ENCODE data around the gene ITFG1.
"Not testable (repeated sequence)": the region's sequence is repeated elsewhere in the genome, so short reads cannot be mapped to it uniquely, and the experiment has no call there.

ITFG1 gene

DNA sequence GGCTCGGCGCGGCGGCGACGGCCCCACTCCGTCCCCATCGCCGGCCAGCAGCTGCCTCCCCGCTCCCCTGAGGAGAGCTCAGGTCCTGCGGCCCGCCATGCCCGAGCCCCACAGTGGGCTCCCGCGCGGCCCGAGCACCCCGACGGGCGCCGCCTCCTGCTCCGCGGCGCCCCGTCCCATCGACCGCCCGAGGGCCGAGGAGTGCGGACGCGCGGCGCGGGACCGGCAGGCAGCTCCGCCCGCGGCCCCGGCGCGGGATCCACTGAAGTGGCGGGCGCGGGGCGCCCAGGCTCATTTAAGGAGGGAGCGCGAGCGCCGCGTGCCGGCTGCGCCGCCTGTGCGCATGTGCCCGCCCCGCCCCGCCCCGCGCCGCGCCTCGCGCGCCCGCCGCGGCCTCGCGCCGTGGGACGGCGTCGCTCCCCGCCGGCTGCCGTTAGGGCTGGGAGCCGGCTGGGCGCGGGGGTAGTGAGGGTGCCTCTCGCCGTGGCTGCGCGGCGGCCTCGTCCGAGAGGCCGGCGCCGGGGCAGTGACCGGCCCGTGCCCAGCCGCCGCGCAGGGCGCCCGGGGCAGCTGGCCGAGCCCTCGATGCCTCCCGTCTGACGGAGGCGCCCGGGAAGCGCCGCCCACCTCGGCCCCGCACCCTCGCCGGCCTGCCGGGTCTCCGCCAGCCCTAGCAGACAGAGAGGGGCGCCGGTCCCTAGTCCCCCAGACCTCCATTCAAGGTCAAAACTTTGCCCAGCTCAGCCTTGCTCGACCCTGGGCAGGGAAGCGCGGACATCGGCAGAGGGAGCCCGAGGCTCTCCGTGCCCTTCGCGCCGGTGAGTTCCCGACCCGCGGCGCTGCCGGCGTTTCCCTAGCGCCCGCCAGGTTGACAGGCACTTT, 316.9 kb downstream of the ITFG1 start, which contains the start of gene NETO2:
Gene NETO2, minus strand, starts transcription at position 269 of the 882 bp plus-strand sequence. CDS start 333 bp downstream, outside the sequence.
- no peak for FAIRE-seq

DNA sequence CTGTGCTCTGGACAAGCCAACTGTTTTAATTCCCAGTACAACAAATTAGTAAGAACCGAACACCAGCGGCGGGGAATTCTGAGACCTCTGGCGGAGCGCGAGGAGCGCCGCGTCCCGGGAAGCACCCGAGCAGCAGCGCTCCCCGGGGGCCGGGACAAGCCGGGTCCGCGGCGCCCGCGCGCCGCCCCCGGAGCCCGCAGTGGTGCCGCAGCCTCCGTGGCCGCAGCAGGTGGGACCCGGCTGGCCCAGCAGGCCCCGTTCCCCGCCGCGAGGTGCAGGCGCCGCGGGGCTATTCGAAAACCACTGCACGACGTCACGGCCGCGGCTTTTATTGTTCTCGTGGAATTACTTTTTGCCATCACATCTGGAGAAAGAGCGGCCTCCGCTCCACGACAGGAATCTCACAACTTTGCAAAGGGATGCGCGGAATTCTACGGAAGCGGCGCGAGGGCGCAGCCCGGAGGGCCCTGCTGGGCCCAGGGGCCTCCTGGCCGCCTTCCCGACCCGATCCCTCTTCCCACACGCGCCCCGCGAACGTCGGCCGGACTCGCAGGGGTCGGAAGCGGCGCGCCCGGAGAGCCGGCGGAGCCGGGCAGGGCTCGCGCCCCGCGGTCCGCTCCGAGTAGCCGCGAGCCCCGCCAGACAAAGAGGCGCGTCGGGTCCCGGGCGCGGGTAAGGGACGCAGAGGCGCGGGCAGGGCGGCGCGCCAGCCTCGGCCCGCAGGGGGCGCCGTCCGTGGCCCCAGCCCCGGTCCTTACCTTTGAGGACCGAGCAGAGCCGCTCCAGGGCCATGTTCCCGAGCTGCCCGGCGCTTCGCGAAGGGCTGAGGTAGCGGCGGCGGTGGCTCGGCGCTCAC, 317.8 kb downstream of the ITFG1 start:
- no peak for FAIRE-seq

DNA sequence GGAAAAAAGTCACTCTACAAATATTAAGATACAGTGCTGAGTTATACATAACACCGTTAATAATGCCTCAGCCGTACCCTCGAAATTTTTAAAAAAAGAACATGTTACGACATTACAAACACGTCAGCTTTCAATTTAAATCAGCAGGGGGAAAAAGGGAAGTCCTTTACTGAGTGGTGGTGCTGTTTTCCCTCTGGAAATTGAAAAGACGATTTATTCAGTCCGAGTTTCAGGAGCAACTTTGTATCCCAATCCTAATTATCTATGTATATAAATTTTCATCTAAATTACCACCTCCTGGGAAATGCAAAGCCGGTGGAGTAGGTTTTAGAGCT, 318.4 kb downstream of the ITFG1 start:
- FAIRE-seq, result no peak

DNA sequence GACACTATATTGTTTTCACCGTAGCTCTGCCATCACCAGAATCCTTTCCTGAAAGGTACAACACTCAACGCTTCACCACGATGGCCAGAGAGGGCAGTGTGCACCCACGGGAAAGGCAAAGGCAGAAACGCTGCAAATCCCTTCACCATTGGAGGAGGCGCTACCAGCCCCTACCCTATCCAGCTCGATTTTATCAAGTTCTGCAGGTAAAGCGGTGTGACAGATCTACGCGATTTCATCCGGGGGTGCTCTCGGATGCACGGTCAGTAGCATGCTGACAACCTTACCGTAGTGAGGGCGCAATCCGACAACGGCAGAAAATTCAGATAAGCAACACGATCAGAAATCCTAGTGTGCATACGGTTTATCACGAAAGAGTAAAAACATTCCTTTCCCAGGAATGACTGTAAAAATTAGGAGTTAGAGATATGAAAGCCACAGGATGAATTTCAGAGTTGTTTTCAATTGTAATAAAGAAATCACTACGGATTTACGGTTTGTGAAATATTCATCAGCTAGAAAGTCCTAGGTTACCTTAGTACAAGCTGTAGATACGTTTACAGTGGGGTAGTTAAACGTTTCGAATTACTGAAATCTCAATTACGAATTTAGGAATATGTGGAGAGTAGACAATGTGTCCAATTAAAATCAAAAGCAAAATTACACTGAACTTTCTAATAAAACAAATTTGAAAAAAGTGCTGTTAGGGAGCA, 318.9 kb downstream of the ITFG1 start:
- no peak for FAIRE-seq

DNA sequence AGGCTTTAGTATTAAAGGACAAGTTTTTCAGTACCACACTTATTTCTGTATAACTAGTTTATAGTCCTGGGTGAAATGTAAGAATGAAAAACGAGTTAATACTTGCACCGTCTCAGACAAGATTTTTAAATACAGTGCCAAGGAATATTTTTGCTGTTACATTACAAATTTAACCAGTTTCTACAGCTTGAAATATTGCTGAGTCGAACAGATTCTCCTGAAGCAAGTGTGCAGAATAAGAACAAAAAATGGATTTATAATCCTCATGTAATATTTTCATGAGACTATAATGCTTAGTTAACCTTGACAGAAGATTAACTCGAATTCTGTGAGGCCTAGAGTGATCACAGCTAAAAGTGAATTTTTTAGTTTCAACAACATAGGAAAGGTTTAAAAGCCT, 320.2 kb downstream of the ITFG1 start:
- FAIRE-seq, result no peak

DNA sequence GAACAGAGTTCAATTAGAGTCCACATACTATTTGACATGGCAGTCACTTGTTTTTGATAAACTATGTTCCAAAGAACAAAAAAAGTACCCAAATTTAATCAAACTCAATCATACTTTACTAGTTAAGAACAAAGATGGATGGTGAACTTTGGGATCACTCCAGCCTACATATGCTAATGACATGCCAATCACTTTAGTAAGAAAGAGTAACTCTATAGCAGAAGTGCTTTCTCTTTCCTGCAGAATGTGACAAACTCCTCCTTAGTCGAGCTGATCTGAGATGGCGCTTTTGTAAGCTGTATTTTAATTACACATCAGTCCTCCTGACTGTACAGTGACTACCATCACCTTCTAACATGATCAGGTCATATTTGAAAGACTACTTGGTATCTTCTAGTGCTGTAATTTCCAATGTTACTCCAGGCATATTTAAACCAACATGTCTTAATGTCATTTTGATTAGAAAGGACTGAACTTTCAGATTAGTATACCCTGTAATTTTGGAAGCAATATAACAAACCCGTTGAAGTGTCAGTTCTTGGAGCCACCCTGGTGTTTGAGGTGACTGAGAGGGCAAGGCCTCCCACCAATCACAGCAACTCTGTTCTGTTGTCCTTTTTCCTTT, 321.2 kb downstream of the ITFG1 start:
- no peak for FAIRE-seq

DNA sequence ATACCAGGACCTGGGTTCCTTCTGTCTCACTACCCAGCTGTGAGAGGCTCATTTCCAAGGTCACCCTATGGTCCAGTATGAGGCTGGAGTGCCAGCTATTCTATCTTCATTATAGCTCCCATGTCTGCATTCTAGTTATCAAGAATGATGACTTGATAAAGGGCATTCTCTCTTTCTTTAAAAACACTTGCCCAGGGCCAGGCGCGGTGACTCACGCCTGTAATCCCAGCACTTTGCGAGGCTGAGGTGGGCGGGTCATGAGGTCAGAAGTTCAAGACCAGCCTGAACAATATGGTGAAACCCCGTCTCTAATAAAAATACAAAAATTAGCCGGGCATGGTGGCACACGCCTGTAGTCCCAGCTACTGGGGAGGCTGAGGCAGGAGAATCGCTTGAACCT, 322.9 kb downstream of the ITFG1 start:
- FAIRE-seq, result not testable (repeated sequence)

DNA sequence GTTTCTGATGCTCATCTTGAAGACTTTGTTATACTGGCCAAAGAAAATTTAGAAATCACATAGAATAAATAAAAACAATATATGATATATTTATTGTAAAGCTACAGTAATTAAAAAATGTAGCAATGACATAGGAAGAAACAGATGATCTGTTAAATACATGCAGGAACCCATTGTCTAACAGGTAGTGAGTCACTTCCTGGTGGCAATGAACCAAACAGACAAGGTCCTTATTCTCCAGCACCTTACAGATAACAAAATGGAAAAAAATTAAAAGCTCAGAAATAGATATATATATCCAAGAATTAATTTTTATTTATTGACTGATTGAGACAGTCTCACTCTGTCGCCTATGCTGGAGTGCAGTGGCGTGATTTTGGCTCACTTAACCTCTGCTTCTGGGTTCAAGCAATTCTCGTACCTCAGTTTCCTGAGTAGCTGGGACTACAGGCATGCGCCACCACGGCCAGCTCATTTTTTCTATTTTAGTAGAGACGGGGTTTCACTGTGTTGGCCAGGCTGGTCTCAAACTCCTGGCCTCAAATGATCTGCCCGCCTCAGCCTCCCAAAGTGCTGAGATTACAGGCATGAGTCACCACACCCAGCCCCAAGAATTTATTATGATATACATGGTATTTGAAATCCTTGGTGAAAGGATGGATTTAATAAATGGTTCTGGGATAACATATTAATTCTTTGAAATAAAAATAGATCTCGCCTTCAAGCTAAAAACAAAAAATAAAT, 324.6 kb downstream of the ITFG1 start:
- no peak for FAIRE-seq

DNA sequence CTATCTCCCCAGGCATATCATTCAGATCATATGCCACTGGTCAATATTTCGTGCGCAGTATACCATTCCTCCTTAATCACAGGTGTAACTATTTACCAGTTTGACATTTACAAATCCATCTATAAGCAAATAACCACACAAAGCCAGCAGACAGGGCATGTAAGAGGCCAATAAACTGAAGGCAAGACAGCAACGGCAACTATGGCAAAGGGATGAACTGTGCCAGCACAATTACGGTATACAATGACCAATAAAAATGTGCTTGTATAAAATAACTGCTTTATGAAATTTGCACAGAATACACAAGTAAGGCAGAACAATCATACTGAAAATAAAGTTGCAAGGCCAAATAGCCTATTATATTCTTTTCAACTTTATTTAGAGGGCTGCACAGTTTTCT, 326.3 kb downstream of the ITFG1 start:
- FAIRE-seq, result no peak

DNA sequence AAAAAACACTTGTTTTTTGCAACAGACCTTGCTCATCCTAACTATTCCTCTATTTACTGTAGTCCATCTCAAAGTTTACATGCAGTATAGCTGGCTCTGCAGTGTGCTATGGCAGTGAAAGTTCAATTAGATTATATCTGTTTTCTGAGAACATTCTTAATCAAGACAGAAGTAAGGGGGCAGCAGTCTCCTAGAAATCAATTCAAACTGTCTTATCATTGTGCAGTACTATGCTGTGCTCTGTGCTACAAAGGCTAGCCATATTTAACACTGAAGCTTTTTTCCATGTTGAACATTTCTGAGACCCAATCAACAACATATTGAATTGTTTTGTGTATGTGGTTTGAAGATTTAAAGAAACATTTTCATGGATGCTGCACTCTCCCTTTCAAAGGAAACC, 328.6 kb downstream of the ITFG1 start:
- no peak for FAIRE-seq

DNA sequence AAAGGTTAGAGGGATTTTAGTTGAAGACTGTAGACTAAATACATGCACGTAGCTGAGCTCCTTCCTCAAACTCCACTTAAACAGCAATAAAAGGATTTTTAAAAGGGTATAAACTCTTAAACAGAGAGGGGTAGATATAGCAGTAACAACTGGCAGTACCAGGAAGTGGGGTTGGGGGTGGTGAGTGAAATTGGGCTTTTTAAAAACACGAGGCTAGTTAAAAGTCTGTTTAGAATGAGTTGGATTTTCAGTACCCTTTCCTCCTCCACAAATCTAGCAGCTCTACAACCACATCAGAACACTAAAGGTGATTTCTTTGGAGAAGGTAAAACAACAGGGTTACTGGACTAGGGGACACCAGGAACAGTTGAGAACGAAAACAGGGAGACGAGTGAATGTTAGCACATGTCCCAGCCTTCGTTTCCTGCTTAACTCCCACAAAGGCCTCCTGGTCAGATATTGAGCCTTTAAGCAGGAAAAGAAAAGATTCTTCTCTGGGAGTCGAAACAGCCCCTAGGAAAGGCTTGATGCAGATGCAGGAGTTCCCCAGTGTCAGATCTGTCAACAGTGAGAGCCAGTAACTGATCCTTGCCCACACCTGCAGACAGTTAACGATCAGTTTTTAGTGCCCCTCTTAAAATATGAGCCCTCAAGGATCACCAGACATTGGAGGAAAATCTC, 331.0 kb downstream of the ITFG1 start:
- no peak for FAIRE-seq

DNA sequence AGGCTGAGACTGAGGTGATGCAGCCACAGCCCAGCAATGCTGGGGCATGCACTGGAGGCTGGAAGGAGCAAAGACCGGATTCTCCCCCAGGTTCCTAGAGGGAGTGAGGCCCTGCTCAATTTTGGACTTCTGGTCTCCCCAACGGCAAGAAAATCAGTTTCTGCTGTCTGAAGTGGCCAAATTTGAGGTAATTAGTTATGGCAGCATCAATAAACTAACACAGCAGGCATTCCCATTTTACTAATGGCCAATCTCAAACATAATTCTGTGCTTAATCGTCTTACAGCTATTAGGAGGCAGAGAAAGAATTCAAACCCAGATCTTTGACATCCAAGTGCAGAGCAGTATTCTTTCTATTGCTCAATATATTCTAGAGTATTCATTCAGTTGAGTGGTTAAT, 333.3 kb downstream of the ITFG1 start:
- FAIRE-seq, result no peak

DNA sequence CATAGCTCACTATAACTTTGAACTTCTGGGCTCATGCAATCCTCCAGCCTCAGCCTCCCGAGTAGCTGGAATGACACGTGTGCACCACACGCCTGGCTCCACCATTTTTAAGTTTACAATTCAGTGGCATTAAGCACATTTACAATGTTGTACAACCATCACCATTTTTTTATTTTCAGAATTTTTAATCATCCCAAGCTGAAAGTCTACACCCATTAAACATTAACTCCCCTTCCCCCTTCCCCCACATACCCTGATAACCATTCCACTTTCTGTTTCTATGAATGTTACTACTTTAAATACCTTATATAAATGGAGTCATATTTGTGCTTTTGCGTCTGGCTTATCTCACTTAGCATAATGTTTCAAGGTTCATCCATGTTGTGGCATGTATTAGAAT, 335.1 kb downstream of the ITFG1 start:
- FAIRE-seq, result no peak

DNA sequence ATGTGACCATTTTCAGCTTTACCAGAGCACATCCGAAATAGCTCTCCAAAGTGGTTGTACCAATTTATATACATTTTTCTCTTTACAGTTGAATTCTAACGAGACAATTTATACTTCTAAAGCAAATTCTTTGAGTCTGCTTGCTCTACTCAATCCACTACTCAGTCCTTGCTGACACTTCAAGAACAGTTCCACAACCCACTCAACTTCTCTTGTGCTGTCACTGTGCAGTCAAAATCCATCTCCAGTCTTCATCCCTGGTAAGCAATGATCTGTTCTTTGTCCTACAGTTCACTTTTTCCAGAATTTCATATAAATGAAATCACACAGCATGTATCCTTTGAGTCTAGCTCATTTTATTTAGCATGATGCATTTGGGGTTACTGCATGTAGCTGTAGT, 347.7 kb downstream of the ITFG1 start:
- FAIRE-seq, result no peak

DNA sequence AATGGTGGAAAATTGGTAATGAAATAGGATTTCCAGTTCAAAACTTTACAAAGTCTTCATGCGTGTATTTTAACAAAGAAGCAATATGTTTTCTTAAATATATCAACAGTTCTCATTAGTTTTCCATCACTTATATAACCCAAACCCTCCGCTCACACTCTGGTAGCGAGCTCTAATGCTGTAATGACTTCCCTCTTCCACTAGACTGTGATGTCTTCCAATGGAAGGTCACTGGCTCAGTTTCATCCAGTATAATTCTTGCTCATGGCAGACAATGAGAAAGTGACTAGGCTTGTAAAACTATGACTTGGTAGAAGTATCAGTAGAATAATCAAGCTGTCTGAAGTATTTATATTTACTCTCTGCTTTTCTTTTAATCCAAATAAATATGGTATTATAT, 349.9 kb downstream of the ITFG1 start:
- FAIRE-seq, result no peak

DNA sequence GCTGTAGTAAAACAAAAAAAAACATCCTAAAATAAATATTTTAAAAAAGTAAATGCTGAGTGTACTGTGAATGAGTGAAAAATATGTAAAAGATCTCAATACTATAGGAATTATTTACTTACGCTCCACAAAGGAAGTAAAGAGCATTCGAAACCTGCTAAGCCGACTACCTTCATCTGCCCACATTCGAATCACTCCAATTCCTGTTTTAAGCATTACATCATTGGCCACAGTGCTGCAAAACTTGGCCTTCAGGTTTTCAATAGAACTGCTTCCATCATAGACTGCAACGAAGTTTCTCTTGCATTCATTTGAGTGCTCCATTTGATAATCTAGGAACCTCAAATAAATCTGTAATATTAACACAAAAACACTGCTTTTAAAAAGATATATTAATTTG, 351.5 kb downstream of the ITFG1 start:
- no peak for FAIRE-seq
